WERI-Rb-1 (cell line): ENCODE results near the gene SPATA32.

Experiments
- DNase-seq: peaks from one replicate; pipeline ENCODE4 v3.0.0-alpha.2; 2020
- H3K27ac ChIP-seq: fragments of 250-450 bp; sonication (Bioruptor Pico); 2 replicates; pipeline ENCODE4 v1.5.1; 2020; ENCODE audit warnings: mild to moderate bottlenecking, moderate library complexity
- H3K27me3 ChIP-seq: fragments of 250-450 bp; sonication (Bioruptor Pico); 2 replicates; pipeline ENCODE4 v1.5.1; 2021; ENCODE audit warnings: mild to moderate bottlenecking, low read depth, moderate library complexity; ENCODE audit not compliant: insufficient read depth, severe bottlenecking
- H3K36me3 ChIP-seq: fragments of 250-450 bp; sonication (Bioruptor Pico); 2 replicates; pipeline ENCODE4 v1.5.1; 2020; ENCODE audit warnings: mild to moderate bottlenecking, moderate library complexity
- H3K4me3 ChIP-seq: 2 replicates; pipeline ENCODE4 v1.5.1; 2011; ENCODE audit warnings: low read depth, mild to moderate bottlenecking, control low read depth, low read length
- H3K9me3 ChIP-seq: fragments of 250-450 bp; sonication (Bioruptor Pico); 2 replicates; pipeline ENCODE4 v1.5.1; 2021; ENCODE audit warnings: mild to moderate bottlenecking, moderate library complexity; ENCODE audit not compliant: severe bottlenecking
- TF ChIP-seq, protein P1 (sequence below): IDR thresholded peaks from 2 replicates; pipeline ENCODE4 v1.5.1; 2011; ENCODE audit warnings: low read depth, mild to moderate bottlenecking, control low read depth, inconsistent platforms, low read length

SPATA32 gene

DNA sequence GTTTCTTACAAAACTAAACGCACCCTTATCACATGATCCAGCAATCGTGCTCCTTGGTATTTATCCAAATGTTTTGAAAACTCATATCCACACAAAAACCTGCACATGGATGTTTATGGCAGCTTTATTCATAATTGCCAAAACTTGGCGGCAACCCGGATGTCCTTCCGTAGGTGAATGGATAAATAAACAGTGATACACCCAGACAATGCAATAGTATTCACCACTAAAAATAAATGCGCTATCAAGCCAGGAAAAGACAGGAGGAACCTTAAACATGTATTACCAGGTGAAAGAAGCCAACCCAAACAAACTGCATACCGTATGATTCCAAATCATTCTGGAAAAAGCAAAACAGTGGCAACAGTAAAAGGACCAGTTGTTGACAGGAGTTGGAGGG, 10.0 kb downstream of the SPATA32 start:
- no peak overlapping the region for H3K27ac ChIP-seq
- H3K4me3 ChIP-seq, result no peak overlapping the region

DNA sequence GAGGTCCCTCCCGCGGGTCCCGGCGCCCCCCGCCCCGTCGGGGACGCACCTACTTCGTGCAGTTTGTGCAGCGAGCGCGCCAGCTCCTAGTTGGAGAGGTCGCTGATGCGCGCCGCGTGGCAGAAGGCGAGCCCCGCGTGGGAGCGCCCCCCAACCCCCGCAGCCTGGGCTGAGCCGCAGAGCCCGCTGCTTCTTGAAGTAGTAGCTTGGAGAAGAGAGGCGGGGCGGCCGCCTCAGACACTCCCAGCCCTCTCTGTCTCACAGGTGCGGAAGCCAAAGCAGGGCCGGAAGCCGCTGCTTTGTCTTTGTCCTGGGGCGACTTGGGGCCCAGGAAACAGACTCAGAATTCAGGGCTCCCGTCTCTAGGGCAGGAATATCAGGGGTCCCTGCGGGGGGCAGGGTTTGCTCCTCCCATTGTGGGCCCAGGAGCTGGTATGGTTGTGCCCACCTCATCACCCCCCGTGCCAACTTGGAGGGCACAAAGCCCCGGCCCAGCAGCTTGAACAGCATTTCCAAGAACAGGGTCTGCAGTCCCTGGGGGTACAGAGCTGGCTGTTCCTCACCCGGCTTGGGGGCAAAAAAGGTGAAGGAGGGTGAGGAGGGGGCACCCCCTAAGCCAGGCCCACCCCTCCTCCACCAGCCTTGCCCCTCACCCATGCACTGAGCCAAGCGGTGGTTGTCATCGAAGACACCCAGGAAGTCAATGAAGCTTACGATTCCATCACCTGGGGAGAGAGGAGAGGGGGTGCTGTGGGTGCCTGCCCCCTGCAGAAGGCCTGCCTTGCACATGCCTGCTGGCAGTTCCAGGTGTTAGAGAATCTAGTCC, 13.5 kb downstream of the SPATA32 start:
- TF ChIP-seq, protein P1, sequence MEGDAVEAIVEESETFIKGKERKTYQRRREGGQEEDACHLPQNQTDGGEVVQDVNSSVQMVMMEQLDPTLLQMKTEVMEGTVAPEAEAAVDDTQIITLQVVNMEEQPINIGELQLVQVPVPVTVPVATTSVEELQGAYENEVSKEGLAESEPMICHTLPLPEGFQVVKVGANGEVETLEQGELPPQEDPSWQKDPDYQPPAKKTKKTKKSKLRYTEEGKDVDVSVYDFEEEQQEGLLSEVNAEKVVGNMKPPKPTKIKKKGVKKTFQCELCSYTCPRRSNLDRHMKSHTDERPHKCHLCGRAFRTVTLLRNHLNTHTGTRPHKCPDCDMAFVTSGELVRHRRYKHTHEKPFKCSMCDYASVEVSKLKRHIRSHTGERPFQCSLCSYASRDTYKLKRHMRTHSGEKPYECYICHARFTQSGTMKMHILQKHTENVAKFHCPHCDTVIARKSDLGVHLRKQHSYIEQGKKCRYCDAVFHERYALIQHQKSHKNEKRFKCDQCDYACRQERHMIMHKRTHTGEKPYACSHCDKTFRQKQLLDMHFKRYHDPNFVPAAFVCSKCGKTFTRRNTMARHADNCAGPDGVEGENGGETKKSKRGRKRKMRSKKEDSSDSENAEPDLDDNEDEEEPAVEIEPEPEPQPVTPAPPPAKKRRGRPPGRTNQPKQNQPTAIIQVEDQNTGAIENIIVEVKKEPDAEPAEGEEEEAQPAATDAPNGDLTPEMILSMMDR, result no peak
- peak; percentile 75 for DNase-seq
- Histone ChIP-seq H3K27me3 (no peaks in the 10 kb centered on the region), H3K27ac (peak overlapping the region; percentile 89), H3K36me3 (peaks cover 8% of the 10 kb centered on the region; the same call in 1 of the 2 replicates), H3K9me3 (no peaks in the 10 kb centered on the region), H3K4me3 (peak overlapping the region; percentile 88)

More for the DNA sequence above, 10.0 kb downstream of the SPATA32 start:
- Histone ChIP-seq H3K9me3 (no peaks in the 10 kb centered on the region), H3K36me3 (peaks cover 8% of the 10 kb centered on the region; the same call in 1 of the 2 replicates), H3K27me3 (no peaks in the 10 kb centered on the region)
- no peak for DNase-seq
- TF ChIP-seq, protein P1, result no peak

DNA sequence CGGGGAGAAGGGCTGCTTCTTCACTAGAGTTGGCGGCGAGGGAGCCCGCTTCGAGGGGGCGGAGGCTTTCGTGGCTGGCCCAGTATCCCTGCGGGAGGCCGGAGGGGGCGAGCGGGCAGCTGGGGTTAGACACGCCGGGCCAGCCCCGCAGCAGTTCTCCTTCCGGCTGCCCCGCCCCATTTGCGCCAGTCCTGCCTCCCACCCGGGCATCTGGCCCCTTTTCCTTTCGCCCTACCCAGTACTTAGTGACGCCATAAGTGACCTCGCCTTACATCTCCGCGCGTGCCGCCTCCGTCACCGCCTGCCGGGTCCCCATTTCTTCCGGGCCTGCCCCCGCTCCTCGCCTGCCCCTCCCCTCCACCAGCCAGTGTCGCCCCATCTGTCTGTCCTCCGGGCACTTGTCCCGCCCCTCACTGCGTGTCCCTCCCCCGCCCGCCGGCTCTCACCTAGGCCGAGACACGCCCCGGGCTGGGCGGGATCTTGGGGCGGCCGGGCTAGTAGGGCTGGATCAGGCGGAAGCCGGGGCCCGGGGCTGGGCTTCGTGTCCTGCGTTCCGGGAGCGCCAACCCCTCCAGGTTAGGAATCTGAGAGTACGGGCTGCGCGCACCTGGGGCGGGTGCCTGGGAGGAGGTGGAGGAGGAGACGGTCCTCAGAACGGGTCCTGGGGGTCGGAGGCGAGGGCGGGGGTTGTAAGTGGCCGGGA, 14.3 kb downstream of the SPATA32 start:
- Histone ChIP-seq H3K4me3 (peak overlapping the region; percentile 88), H3K27ac (peak overlapping the region; percentile 89), H3K27me3 (no peaks in the 10 kb centered on the region), H3K36me3 (peaks cover 8% of the 10 kb centered on the region; the same call in 1 of the 2 replicates), H3K9me3 (no peaks in the 10 kb centered on the region)
- DNase-seq, result peak; percentile 100
- TF ChIP-seq, protein P1, result no peak

DNA sequence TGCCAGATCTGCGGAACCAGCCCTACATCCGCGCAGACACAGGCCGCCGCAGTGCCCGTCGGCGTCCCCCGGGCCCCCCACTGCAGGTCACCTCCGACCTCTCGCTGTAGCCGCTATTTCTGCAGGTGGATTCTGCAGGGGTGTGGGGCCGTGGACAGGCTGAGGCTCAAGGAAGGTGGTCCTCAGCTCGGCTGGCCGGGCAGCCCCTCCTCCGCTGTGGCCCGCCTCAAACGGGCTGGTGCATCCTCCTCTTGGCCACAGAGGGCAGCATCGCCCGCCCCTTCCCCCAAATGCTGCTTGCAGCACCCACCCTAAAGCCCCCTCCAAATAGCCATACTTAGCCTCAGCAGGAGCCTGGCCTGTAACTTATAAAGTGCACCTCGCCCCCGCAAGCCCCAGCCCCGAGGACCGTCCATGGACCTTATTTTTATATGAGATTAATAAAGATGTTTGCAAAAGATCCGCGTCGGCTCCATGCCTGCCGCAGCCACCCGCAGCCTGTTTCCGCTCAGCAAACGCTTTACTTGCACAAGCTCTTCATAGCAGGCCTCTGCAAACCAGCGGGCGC, 14.9 kb downstream of the SPATA32 start:
- peak overlapping the region; percentile 89 for H3K27ac ChIP-seq
- peak; percentile 77 for DNase-seq
- TF ChIP-seq, protein P1, result peak; percentile 90
- H3K4me3 ChIP-seq, result peak overlapping the region; percentile 88
- no peaks in the 10 kb centered on the region for H3K9me3 ChIP-seq
- peaks cover 8% of the 10 kb centered on the region; the same call in 1 of the 2 replicates for H3K36me3 ChIP-seq
- no peaks in the 10 kb centered on the region for H3K27me3 ChIP-seq

DNA sequence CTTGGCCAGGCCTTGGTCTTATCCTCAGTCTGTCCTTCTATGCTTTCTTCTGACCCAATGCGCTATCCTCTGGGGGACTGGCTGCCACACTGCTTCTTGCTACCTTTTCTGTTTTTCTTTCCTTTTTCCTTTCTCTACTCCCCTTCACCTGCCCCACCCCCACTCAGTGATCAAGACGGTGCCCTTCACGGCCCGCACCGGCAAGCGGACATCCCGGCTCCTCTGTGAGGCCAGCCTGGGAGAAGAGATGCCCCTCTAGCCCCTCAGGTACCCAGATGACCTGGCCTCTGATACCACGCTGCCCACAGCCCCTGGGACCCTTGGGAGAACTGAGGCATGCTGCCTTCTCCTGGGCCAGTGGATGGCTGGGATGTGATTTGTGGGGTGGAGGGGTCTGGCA, 15.6 kb downstream of the SPATA32 start:
- Histone ChIP-seq H3K27ac (peak overlapping the region; percentile 89), H3K27me3 (no peaks in the 10 kb centered on the region), H3K4me3 (peak overlapping the region; percentile 88), H3K9me3 (no peaks in the 10 kb centered on the region), H3K36me3 (peaks cover 8% of the 10 kb centered on the region; the same call in 1 of the 2 replicates)
- no peak for DNase-seq
- TF ChIP-seq, protein P1, result no peak
